ENCODE measurements around the gene ANTKMT. TPM values are rescaled to one million over a fixed set of nuclear protein-coding genes. Genes with fewer than 3 reads are reported as not detected.
"Not testable (repeated sequence)": the region's sequence is repeated elsewhere in the genome, so short reads cannot be mapped to it uniquely, and the experiment has no call there.

Gene ANTKMT
- total RNA-seq, 1 donor from 2014 or later = 44.9 TPM

GRCh38 chr16:685967-686366 lies 35.0 kb upstream of the ANTKMT start:
- Mint-ChIP-seq H3K36me3 (ENCODE audit: insufficient read depth) (peaks cover 10% of the 10 kb centered on the region), H3K4me1 (ENCODE audit: low read depth) (peaks cover 15% of the 10 kb centered on the region), H3K9me3 (ENCODE audit: low read depth) (no peaks in the 10 kb centered on the region), H3K27me3 (peaks cover 2% of the 10 kb centered on the region), H3K27ac (no peak overlapping the region), H3K4me3 (ENCODE audit: low read depth) (peak overlapping the region; percentile 45)
- peak; percentile 52 for TF ChIP-seq CTCF (IDR thresholded peaks at IDR 0.05; ENCODE audit: unreplicated experiment)
- no peak for DNase-seq (ENCODE audit: low spot score, unreplicated experiment)

GRCh38 chr16:686459-687260 lies 34.3 kb upstream of the ANTKMT start:
- peaks cover 9% of the 10 kb centered on the region for H3K36me3 Mint-ChIP-seq (ENCODE audit: insufficient read depth)
- H3K9me3 Mint-ChIP-seq (ENCODE audit: low read depth) = no peaks in the 10 kb centered on the region
- DNase-seq (ENCODE audit: low spot score, unreplicated experiment) = no peak
- peaks cover 5% of the 10 kb centered on the region for H3K27me3 Mint-ChIP-seq
- no peak for TF ChIP-seq CTCF (IDR thresholded peaks at IDR 0.05; ENCODE audit: unreplicated experiment)
- H3K4me3 Mint-ChIP-seq (ENCODE audit: low read depth) = peak overlapping the region; percentile 45
- H3K27ac Mint-ChIP-seq = no peak overlapping the region
- peaks cover 11% of the 10 kb centered on the region for H3K4me1 Mint-ChIP-seq (ENCODE audit: low read depth)

- DNase-seq (ENCODE audit: low spot score, unreplicated experiment) = no peak
- Mint-ChIP-seq H3K36me3 (ENCODE audit: insufficient read depth) (peaks cover 4% of the 10 kb centered on the region), H3K4me1 (ENCODE audit: low read depth) (peaks cover 8% of the 10 kb centered on the region), H3K27ac (no peak overlapping the region), H3K4me3 (ENCODE audit: low read depth) (no peak overlapping the region), H3K9me3 (ENCODE audit: low read depth) (no peaks in the 10 kb centered on the region), H3K27me3 (peaks cover 13% of the 10 kb centered on the region)
- TF ChIP-seq CTCF (IDR thresholded peaks at IDR 0.05; ENCODE audit: unreplicated experiment) = no peak
Measured at GRCh38 chr16:687499-687898, 33.4 kb upstream of the ANTKMT start.

- H3K4me1 Mint-ChIP-seq (ENCODE audit: low read depth) = peaks cover 7% of the 10 kb centered on the region
- no peak overlapping the region for H3K27ac Mint-ChIP-seq
- H3K27me3 Mint-ChIP-seq = peaks cover 23% of the 10 kb centered on the region
- H3K36me3 Mint-ChIP-seq (ENCODE audit: insufficient read depth) = peaks cover 3% of the 10 kb centered on the region
- no peak for TF ChIP-seq CTCF (IDR thresholded peaks at IDR 0.05; ENCODE audit: unreplicated experiment)
- no peaks in the 10 kb centered on the region for H3K9me3 Mint-ChIP-seq (ENCODE audit: low read depth)
- H3K4me3 Mint-ChIP-seq (ENCODE audit: low read depth) = peak overlapping the region; percentile 85
- DNase-seq (ENCODE audit: low spot score, unreplicated experiment) = no peak
Measured at GRCh38 chr16:689175-689897, 31.6 kb upstream of the ANTKMT start.

- Mint-ChIP-seq H3K27me3 (peaks cover 32% of the 10 kb centered on the region), H3K4me3 (ENCODE audit: low read depth) (peak overlapping the region; percentile 85)
- not testable (repeated sequence) for DNase-seq (ENCODE audit: low spot score, unreplicated experiment); H3K27ac Mint-ChIP-seq; H3K4me1 Mint-ChIP-seq (ENCODE audit: low read depth); H3K9me3 Mint-ChIP-seq (ENCODE audit: low read depth); H3K36me3 Mint-ChIP-seq (ENCODE audit: insufficient read depth)
Measured at GRCh38 chr16:691242-691641, 29.7 kb upstream of the ANTKMT start.

Data from progenitor cell of endocrine pancreas (in vitro differentiated cells).